ENCODE measurements around the gene ATP8A1. TPM values are rescaled to one million over a fixed set of nuclear protein-coding genes. Genes with fewer than 3 reads are reported as not detected.

The ATP8A1 gene
- total RNA-seq, 6 donors from 2014 or later, result 39.5 to 264 (median 144) TPM

DNA sequence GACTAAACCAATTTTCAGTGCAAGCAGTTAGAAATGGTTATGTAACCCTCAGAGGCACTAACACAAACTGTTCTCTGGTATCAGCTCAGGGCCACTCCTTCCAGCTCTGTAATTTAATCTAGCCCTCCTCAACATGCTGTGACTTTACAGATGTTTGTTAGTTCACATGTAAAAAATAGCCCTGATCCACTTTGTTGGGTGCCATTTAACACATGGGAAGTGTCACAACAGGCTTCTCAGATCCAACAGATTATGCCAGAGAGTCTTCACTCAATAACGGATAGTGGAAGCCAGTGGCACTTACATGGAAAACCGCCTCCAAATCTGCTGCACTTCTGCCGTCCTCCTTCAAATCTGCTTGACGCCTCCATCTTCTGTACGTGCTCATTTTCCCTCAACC lies 51.6 kb downstream of the ATP8A1 start:
- no peak for TF ChIP-seq POLR2AphosphoS5 (IDR thresholded peaks at IDR 0.05)
- no peak for TF ChIP-seq POLR2A (IDR thresholded peaks at IDR 0.05)
- no peak for TF ChIP-seq EP300 (IDR thresholded peaks at IDR 0.05)
- TF ChIP-seq, protein P1, sequence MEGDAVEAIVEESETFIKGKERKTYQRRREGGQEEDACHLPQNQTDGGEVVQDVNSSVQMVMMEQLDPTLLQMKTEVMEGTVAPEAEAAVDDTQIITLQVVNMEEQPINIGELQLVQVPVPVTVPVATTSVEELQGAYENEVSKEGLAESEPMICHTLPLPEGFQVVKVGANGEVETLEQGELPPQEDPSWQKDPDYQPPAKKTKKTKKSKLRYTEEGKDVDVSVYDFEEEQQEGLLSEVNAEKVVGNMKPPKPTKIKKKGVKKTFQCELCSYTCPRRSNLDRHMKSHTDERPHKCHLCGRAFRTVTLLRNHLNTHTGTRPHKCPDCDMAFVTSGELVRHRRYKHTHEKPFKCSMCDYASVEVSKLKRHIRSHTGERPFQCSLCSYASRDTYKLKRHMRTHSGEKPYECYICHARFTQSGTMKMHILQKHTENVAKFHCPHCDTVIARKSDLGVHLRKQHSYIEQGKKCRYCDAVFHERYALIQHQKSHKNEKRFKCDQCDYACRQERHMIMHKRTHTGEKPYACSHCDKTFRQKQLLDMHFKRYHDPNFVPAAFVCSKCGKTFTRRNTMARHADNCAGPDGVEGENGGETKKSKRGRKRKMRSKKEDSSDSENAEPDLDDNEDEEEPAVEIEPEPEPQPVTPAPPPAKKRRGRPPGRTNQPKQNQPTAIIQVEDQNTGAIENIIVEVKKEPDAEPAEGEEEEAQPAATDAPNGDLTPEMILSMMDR (IDR thresholded peaks at IDR 0.05), result no peak
- H3K9me3 ChIP-seq, result no peaks in the 10 kb centered on the region
- H3K36me3 ChIP-seq, result no peaks in the 10 kb centered on the region
- H3K4me3 ChIP-seq, result no peak overlapping the region
- no peaks in the 10 kb centered on the region for H3K4me1 ChIP-seq
- DNase-seq (no peak), ATAC-seq (ENCODE audit: low FRiP score in 2 of 2) (no peak)
- no peaks in the 10 kb centered on the region for H3K27me3 ChIP-seq
- 86 to 87% methylated on average over 5 of the region's 5 CpGs for WGBS, 2 donors
- no peak overlapping the region for H3K27ac ChIP-seq

DNA sequence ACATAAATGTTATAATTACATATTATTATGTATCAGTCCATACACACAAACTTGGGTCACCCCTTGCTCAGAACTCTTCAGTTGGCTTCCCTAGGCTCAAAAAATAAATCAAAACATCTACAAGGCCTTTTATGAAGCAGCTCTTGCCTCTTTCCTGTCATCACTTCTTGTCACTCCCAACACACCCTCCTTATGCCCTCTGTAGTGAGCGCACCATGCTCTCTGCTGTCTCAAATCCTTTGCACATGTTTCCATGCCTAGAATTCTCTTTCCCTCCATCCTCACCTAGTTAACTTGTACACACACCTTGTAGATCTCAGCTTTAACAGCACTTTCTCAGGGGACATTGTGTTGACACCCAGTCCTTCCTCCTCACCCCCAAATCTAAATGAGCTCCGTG lies 53.0 kb downstream of the ATP8A1 start:
- Histone ChIP-seq H3K9me3 (no peaks in the 10 kb centered on the region), H3K4me1 (no peaks in the 10 kb centered on the region), H3K27me3 (no peaks in the 10 kb centered on the region), H3K36me3 (no peaks in the 10 kb centered on the region), H3K27ac (no peak overlapping the region), H3K4me3 (no peak overlapping the region)
- no peak for ATAC-seq (ENCODE audit: low FRiP score in 2 of 2)
- TF ChIP-seq POLR2A (IDR thresholded peaks at IDR 0.05) (no peak), EP300 (IDR thresholded peaks at IDR 0.05) (no peak), POLR2AphosphoS5 (IDR thresholded peaks at IDR 0.05) (no peak)
- TF ChIP-seq, protein P1 (IDR thresholded peaks at IDR 0.05), result no peak
- DNase-seq, result no peak
- 93 to 94% methylated on average over 2 of the region's 2 CpGs for WGBS, 2 donors

DNA sequence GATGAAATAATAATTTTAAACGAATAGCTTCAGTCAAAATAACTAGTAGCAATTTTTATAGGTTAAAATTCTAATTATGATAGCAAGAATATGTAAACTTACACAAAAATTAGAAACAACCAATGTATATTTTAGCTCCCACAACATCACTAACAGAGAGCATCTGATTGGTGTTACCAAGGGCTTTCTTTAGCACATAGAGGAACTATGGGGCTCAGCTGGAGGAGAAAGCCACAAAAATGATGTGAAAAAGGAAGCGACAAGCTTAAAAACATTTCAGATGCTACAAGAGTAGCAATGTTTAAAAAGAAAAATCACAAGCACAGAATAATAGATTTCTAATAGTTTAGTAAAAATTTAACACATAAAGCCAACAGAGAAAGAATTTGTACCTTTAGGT lies 56.3 kb downstream of the ATP8A1 start:
- Histone ChIP-seq H3K4me3 (no peak overlapping the region), H3K36me3 (no peaks in the 10 kb centered on the region), H3K27ac (no peak overlapping the region), H3K27me3 (no peaks in the 10 kb centered on the region), H3K9me3 (no peaks in the 10 kb centered on the region), H3K4me1 (no peaks in the 10 kb centered on the region)
- 87 to 90% methylated on average over 2 of the region's 2 CpGs for WGBS, 2 donors
- DNase-seq (no peak), ATAC-seq (ENCODE audit: low FRiP score in 2 of 2) (no peak)
- TF ChIP-seq POLR2AphosphoS5 (IDR thresholded peaks at IDR 0.05) (no peak), EP300 (IDR thresholded peaks at IDR 0.05) (no peak), POLR2A (IDR thresholded peaks at IDR 0.05) (no peak)
- TF ChIP-seq, protein P1 (IDR thresholded peaks at IDR 0.05), result no peak

DNA sequence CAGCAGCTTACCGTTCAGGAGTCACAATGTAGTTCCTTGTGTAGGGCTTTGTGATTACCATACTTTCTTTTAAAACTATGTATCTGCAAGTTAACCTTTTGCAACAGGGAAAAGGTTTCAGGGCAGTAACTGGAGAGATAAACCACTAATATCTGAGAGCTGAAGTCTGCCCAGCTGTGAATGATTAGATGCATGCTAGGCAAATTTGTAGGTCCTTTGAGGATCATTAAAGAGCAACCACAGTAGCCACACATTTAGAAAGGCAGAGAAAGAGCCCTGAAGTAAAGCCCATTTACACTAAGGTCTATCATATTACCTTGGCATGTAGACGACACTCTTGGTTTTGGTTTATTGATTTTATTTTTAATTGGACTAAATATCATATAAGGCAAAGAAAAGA lies 60.0 kb downstream of the ATP8A1 start:
- WGBS, 2 donors, result 85 to 94% methylated on average over 2 of the region's 2 CpGs
- TF ChIP-seq POLR2AphosphoS5 (IDR thresholded peaks at IDR 0.05) (no peak), POLR2A (IDR thresholded peaks at IDR 0.05) (no peak), EP300 (IDR thresholded peaks at IDR 0.05) (no peak)
- DNase-seq, result no peak
- no peak for ATAC-seq (ENCODE audit: low FRiP score in 2 of 2)
- no peaks in the 10 kb centered on the region for H3K9me3 ChIP-seq
- no peak overlapping the region for H3K27ac ChIP-seq
- no peaks in the 10 kb centered on the region for H3K36me3 ChIP-seq
- H3K4me1 ChIP-seq, result no peaks in the 10 kb centered on the region
- no peak overlapping the region for H3K4me3 ChIP-seq
- no peaks in the 10 kb centered on the region for H3K27me3 ChIP-seq

DNA sequence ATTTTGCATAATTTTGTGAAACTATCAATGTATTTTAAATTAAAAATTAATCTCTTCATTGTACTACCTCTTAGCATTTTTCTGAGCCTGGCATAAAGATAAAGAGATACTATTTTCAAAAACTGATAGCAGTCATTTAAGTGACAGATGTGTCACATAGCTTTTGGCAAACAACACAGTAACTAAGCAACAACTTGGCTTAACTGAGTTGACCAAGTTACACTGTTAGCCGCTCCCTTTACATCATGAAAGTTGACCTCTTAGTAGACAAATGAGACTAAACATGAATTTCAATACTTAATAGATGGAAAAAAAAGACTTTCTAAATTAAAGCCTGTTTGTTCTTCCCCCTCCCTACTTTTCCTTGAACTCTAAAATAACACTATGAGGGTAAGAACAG lies 62.0 kb downstream of the ATP8A1 start:
- no peaks in the 10 kb centered on the region for H3K36me3 ChIP-seq
- H3K27ac ChIP-seq, result no peak overlapping the region
- 77 to 91% methylated on average over 1 of the region's 1 CpG for WGBS, 2 donors
- H3K4me1 ChIP-seq, result no peaks in the 10 kb centered on the region
- no peaks in the 10 kb centered on the region for H3K27me3 ChIP-seq
- no peaks in the 10 kb centered on the region for H3K9me3 ChIP-seq
- ATAC-seq (ENCODE audit: low FRiP score in 2 of 2) (no peak), DNase-seq (no peak)
- TF ChIP-seq POLR2AphosphoS5 (IDR thresholded peaks at IDR 0.05) (no peak), POLR2A (IDR thresholded peaks at IDR 0.05) (no peak)
- H3K4me3 ChIP-seq, result no peak overlapping the region

DNA sequence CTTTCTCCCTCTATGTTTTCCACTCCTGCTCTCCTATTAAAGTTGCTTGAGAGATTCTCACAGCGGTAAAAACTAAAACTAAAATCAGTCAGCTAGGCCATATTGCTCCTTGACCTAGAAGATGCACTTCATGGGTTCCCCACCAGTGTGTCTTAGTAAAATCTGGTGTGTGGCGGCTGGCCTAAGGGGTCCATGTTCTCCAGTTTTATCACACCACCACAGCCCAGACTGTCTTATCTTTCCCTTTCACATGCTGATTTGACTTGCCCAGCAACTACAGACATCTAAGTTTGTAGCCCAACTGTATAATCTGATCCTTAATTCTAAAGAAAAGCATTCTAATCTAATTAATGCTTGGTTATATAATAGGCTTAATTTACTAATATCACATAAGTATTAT lies 68.0 kb downstream of the ATP8A1 start:
- no peaks in the 10 kb centered on the region for H3K4me1 ChIP-seq
- no peak overlapping the region for H3K4me3 ChIP-seq
- no peak overlapping the region for H3K27ac ChIP-seq
- 92 to 100% methylated on average over 2 of the region's 2 CpGs for WGBS, 2 donors
- no peak for DNase-seq
- H3K27me3 ChIP-seq, result no peaks in the 10 kb centered on the region
- TF ChIP-seq EP300 (IDR thresholded peaks at IDR 0.05) (no peak), POLR2A (IDR thresholded peaks at IDR 0.05) (no peak)
- ATAC-seq (ENCODE audit: low FRiP score in 2 of 2), result no peak
- no peaks in the 10 kb centered on the region for H3K9me3 ChIP-seq
- H3K36me3 ChIP-seq, result peaks cover 0 to 7% (median 4%) of the 10 kb centered on the region in 4 donors

All from upper lobe of left lung (tissue), 6 donors.